KMS-11 (cell line): ENCODE results near the gene RABEP1.

Experiments used
- H2AFZ ChIP-seq: fragments of 200-600 bp; sonication (generic); 2 replicates; pipeline ENCODE4 v1.6.1; 2016; ENCODE audit warnings: antibody characterized with exemption, mixed run types, low read depth
- H3K27ac ChIP-seq: fragments of 200-600 bp; sonication (generic); 2 replicates; pipeline ENCODE4 v1.6.1; 2016; ENCODE audit warnings: mild to moderate bottlenecking, mixed run types
- H3K27me3 ChIP-seq: fragments of 200-600 bp; sonication (generic); 2 replicates; pipeline ENCODE4 v1.6.1; 2017; ENCODE audit warnings: mild to moderate bottlenecking, low read depth, mixed run types, moderate library complexity; ENCODE audit not compliant: insufficient read depth
- H3K36me3 ChIP-seq: fragments of 200-600 bp; sonication (generic); 2 replicates; pipeline ENCODE4 v1.6.1; 2017; ENCODE audit warnings: mild to moderate bottlenecking, mixed run types; ENCODE audit not compliant: insufficient read depth
- H3K4me1 ChIP-seq: fragments of 200-600 bp; sonication (generic); 2 replicates; pipeline ENCODE4 v1.6.1; 2016; ENCODE audit warnings: mild to moderate bottlenecking, low read depth, mixed run types; ENCODE audit not compliant: poor library complexity, severe bottlenecking
- H3K4me2 ChIP-seq: fragments of 200-600 bp; sonication (generic); 2 replicates; pipeline ENCODE4 v1.7.0; 2016; ENCODE audit warnings: mild to moderate bottlenecking, mixed run types
- H3K4me3 ChIP-seq: fragments of 200-600 bp; sonication (generic); IDR thresholded peaks from 2 replicates; pipeline ENCODE4 v1.6.1; 2017; ENCODE audit warnings: low read depth, low read length, mixed read lengths; ENCODE audit not compliant: insufficient read depth
- H3K79me2 ChIP-seq: fragments of 200-600 bp; sonication (generic); 2 replicates; pipeline ENCODE4 v1.6.1; 2016; ENCODE audit warnings: low read depth, mixed run types; ENCODE audit not compliant: insufficient read depth
- H3K9ac ChIP-seq: fragments of 200-600 bp; sonication (generic); 2 replicates; pipeline ENCODE4 v1.6.1; 2016; ENCODE audit warnings: mild to moderate bottlenecking, mixed run types
- H4K20me1 ChIP-seq: fragments of 200-600 bp; sonication (generic); 2 replicates; pipeline ENCODE4 v1.6.1; 2016; ENCODE audit warnings: mild to moderate bottlenecking, mixed run types; ENCODE audit not compliant: insufficient read depth
- CTCF ChIP-seq: fragments of 200-600 bp; sonication (generic); conservative IDR thresholded peaks from 2 replicates; pipeline ENCODE4 v1.6.1; 2017; ENCODE audit warnings: low read depth, mild to moderate bottlenecking, antibody characterized with exemption, low read length, moderate library complexity, mixed read lengths

RABEP1 gene

GRCh38 chr17:5355421-5356129, 73.5 kb downstream of the RABEP1 start:
- H3K79me2 ChIP-seq, result no peaks in the 10 kb centered on the region
- H3K9ac ChIP-seq, result no peak overlapping the region
- no peak overlapping the region for H2AFZ ChIP-seq
- TF ChIP-seq CTCF, result no peak
- no peaks in the 10 kb centered on the region for H3K27me3 ChIP-seq
- H3K4me2 ChIP-seq, result no peak overlapping the region
- H3K36me3 ChIP-seq, result no peaks in the 10 kb centered on the region
- H3K27ac ChIP-seq, result no peak overlapping the region
- no peaks in the 10 kb centered on the region for H3K4me1 ChIP-seq
- no peak overlapping the region for H3K4me3 ChIP-seq
- H4K20me1 ChIP-seq, result no peaks in the 10 kb centered on the region

GRCh38 chr17:5361426-5361825, 79.3 kb downstream of the RABEP1 start:
- Histone ChIP-seq H3K4me1 (no peaks in the 10 kb centered on the region), H3K9ac (no peak overlapping the region), H3K36me3 (no peaks in the 10 kb centered on the region), H2AFZ (no peak overlapping the region), H3K27ac (no peak overlapping the region), H3K27me3 (no peaks in the 10 kb centered on the region), H3K4me2 (no peak overlapping the region), H4K20me1 (no peaks in the 10 kb centered on the region), H3K79me2 (no peaks in the 10 kb centered on the region), H3K4me3 (no peak overlapping the region)
- no peak for TF ChIP-seq CTCF

- H3K79me2 ChIP-seq, result no peaks in the 10 kb centered on the region
- H3K4me2 ChIP-seq, result no peak overlapping the region
- no peaks in the 10 kb centered on the region for H3K36me3 ChIP-seq
- no peak overlapping the region for H2AFZ ChIP-seq
- no peak for TF ChIP-seq CTCF
- H3K27ac ChIP-seq, result no peak overlapping the region
- H3K4me3 ChIP-seq, result no peak overlapping the region
- no peaks in the 10 kb centered on the region for H3K27me3 ChIP-seq
- no peak overlapping the region for H3K9ac ChIP-seq
- H4K20me1 ChIP-seq, result no peaks in the 10 kb centered on the region
- H3K4me1 ChIP-seq, result no peaks in the 10 kb centered on the region
These were observed 80.2 kb downstream of the RABEP1 start for GRCh38 chr17:5362162-5362811.

GRCh38 chr17:5364156-5364555, 82.1 kb downstream of the RABEP1 start:
- no peaks in the 10 kb centered on the region for H3K4me1 ChIP-seq
- H4K20me1 ChIP-seq, result no peaks in the 10 kb centered on the region
- no peaks in the 10 kb centered on the region for H3K36me3 ChIP-seq
- no peak overlapping the region for H3K27ac ChIP-seq
- H3K9ac ChIP-seq, result no peak overlapping the region
- H3K27me3 ChIP-seq, result no peaks in the 10 kb centered on the region
- H2AFZ ChIP-seq, result no peak overlapping the region
- no peak for TF ChIP-seq CTCF
- no peak overlapping the region for H3K4me3 ChIP-seq
- no peak overlapping the region for H3K4me2 ChIP-seq
- no peaks in the 10 kb centered on the region for H3K79me2 ChIP-seq
